Mesenteric fat pad (tissue), 1 donor: Measurements from ENCODE around the gene MAT2A. TPM values are rescaled to one million over a fixed set of nuclear protein-coding genes. Genes with fewer than 3 reads are reported as not detected.
A peak's percentile ranks its signal among the peaks of the same experiment; 100 is the strongest.

Experiments
- DNase-seq: peaks from one replicate; pipeline ENCODE4 v3.0.0-alpha.2; 2020; ENCODE audit warnings: low spot score
- long read RNA-seq: library from polyadenylated mRNA; unstranded; transcript quantifications from one replicate; pipeline ENCODE4 v2.0.0, GENCODE V29; 2020
- total RNA-seq: library from RNA; stranded (reverse); fragmentation: NEBNext Ultra II Directional; extraction: Animal tissue kit (Norgen Biotek cat#: 25700); gene quantifications from one replicate; pipeline ENCODE4 v1.2.1, GENCODE V29; 2021
- donor health status: DM: yes; HTN: yes; CAD: no.

Gene MAT2A
- total RNA-seq = 494 TPM
- long read RNA-seq, transcript MAT2A-201 (9 exons, 2,819 nt) = major isoform, 608 of 767 reads
- long read RNA-seq, partial matches to known transcripts = 78 of 767 reads
- long read RNA-seq, other reads (novel, unspliced or antisense) = 78 of 767 reads

GRCh38 chr2:85538507-85539360, at the start of gene MAT2A:
MAT2A (plus strand) TSS chr2:85539168; CDS start chr2:85539288, 120 bp downstream.
- DNase-seq = peak; percentile 97

DNA sequence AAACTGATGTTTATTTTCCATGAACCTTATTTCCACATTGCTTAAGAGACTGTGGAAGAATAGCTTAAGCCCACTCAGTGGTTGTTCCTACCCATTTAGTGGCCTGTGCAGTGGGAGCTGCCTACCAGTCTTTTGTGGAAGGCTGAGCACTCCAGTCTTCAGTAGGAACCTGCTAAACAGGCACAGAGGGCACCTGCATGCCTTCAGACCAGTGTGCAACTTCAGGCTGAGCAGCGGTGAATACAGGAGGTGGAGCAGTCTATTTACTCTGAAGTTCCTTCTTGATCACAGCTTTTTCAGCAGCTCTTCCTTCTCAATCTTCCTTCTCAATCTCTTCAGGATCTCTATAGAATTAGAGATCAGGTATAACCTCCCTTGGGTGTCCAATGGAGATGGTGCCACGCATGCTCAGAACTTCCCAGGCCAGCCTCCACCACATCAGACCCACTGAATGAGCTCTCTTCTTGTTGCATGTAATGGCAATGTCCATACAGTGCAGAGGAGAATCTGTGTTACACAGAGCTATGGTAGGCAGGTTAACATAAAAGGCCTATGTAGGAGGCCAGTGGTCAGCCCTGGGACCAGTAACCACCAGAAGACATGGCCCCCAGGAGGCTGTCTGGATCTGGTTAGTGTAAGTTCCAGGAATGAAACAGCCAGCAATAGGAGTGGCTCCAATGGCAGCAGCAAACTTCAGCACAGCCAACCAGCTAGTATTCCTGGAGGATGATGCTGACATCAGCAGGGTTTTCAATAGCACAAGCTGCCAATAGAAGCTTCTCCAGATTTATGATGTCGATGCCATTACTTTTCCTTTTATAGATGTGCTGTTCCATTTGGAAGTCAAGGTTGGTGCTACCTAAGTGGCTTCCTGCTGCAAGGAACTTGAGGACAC, 47.9 kb upstream of the MAT2A start:
- no peak for DNase-seq

DNA sequence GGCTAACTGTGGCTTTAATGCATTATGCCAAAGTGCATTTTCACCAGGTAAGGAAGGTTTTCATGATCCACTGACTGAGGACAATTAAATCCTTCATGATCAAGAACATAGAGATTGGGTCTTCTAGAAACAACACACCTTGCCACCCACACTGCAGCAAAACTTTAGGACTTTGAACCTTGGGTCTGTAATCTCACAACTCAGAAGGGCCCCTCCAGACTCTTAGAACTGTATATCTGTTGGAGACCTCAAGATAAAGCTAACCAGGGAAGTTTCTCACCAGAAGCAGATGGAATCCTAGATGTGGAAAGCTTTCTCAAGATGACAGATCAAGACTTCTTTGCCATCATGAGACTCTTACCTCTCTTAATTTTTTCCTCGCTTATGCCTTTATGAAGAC, 42.5 kb upstream of the MAT2A start:
- DNase-seq = no peak

- DNase-seq = no peak
Measured at GRCh38 chr2:85497944-85498630, 40.9 kb upstream of the MAT2A start.

DNA sequence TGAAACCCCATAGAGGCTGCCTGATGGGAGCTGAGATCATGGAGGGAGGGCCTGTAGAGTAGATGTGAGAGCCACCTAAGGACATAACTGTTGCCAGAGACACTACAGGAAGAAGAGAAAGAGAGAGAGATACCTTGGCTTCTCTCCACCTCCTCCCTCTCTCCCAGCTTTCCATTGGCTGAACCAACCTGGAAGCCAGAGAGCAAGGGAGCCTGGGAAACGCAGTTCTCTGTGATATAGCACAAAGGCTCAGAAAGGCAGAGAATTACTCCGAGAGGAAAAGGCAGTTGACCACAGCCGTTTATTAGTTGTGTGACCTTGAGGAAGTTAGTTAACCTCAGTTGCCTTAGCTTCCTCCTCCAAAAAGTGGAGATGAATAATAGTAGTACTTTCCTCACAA, 37.7 kb upstream of the MAT2A start:
- DNase-seq = no peak

- DNase-seq = peak; percentile 30
Measured at GRCh38 chr2:85502720-85503119, 36.2 kb upstream of the MAT2A start.

- peak; percentile 83 for DNase-seq
Measured at GRCh38 chr2:85503168-85503850, 35.7 kb upstream of the MAT2A start.

GRCh38 chr2:85503851-85504777, 34.9 kb upstream of the MAT2A start:
- DNase-seq = no peak

GRCh38 chr2:85504778-85505261, 34.1 kb upstream of the MAT2A start:
- DNase-seq = no peak

DNA sequence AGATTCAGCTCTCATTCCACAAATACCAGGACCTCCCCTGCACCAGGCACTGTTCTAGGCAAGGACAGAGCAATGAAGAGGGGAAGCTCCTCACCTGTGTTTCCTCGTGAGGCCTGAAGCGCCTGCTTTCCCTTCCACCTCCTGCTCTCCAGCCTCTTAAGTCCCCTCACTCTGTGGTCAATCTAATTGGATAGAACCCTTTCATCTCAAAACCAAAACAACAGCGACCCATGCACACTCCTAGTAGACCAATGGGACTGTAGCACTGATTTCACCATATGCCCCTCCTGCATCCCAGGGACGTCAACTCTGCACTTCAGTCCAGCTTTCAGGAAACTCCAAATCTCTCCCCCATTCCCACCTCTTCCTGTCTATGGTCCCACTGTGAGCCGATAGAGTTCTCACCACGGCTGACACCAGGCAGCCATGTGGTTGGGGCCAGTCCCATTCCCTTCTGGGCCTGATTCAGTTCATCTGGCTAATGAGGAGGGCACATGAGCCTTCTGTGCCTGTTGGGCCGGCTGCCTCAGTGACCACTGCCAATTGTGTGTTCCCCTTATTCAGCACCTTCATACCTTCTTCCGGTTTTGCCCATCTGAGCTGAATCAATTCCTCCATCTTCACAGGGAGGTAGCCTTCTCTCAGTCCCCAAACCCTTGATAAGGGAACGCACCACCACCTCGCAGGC, 33.3 kb upstream of the MAT2A start:
- DNase-seq = no peak

DNA sequence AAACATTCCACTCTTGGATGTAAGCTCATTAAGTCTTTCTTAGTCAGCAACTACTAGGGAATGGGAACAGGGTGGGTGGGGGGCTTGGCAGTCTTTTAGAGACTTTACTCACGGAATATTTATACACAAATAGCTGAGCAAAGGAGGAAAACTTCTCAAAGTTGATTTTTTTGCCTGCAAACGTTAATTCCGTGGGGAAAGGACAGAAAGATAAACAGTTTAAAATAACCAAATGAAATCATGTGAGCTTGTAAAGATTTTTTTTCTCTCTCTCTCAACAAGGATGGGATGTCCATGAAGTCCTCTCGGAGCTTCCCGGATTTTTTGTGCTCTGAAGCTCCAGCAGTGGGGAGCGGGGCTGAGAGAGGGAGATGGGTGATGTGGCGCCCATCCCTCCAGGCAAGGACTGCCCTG, 32.2 kb upstream of the MAT2A start:
- DNase-seq = no peak

DNA sequence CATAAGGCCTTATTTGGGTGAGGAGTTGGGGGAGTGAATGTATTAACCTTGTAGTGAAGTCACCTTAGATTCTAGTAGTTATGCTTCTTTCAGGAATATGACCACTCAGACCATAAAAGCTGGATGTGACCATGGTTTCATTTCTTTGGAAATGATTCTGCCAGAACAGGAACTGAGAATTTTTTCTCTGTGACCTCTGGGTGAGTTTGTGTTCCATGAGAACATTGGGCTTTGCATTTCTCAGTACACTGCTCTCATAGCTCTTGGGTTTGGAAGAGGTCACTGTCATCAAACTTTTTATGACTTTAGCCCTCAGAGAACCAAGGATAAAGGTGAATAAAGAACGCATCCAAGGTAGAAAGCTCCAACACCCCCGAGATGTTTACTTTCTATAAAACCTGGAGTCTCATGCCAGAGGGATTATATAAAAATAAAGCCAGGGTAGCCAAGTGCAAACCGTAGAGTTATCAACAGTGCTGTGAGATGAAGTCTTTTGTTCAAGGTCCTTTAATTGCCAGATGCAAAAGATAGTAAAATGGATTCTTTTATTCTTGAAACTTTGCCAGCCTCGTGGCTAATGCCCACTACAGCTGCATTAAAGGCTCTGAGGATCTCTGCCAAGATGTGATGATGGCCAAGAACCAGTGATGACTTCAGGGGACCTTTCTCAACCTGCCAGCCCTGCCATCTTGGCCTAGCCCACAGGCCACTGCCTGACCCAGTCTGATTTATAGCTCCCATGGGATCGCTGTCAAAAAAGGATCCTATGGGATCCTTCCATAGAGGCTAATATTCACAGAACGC, 27.8 kb upstream of the MAT2A start:
- no peak for DNase-seq

GRCh38 chr2:85514323-85514722, 24.6 kb upstream of the MAT2A start:
- DNase-seq = no peak

DNA sequence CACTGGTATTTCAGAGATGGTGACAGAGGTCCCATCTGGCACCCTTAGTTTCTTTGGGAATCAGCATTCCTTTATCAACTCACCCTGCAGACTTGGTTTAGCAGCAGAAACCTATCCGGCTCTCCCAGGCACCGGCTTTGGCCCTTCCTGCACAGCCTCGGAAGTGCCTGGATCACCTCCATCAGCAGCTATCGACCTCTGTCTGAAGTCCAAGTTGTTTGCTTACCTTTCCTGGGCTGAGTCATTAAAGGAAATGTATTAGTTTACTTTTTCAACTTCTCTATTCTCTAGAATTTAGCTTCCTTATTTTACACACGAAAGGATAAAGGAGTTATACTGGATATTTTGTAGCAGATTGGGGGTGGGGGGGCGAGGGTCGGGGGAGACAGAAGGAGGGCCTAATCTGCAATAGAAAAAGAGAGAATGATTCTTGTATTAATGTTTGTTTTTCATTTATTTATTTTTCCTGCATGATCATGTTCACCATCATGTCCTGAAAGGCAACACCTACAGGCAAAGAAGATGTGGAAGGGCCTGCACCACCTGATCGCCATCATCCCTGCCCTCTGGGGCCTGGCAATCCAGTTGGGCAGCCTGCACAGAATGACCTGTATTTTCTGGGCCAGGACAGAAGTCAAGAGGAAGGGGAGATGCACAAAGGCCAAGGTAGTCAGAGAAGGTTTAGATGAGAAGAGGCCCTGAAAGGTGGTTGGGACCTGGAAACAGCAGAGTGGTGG, 22.1 kb upstream of the MAT2A start:
- DNase-seq = no peak

GRCh38 chr2:85522090-85522647, 16.8 kb upstream of the MAT2A start:
- DNase-seq = no peak

DNA sequence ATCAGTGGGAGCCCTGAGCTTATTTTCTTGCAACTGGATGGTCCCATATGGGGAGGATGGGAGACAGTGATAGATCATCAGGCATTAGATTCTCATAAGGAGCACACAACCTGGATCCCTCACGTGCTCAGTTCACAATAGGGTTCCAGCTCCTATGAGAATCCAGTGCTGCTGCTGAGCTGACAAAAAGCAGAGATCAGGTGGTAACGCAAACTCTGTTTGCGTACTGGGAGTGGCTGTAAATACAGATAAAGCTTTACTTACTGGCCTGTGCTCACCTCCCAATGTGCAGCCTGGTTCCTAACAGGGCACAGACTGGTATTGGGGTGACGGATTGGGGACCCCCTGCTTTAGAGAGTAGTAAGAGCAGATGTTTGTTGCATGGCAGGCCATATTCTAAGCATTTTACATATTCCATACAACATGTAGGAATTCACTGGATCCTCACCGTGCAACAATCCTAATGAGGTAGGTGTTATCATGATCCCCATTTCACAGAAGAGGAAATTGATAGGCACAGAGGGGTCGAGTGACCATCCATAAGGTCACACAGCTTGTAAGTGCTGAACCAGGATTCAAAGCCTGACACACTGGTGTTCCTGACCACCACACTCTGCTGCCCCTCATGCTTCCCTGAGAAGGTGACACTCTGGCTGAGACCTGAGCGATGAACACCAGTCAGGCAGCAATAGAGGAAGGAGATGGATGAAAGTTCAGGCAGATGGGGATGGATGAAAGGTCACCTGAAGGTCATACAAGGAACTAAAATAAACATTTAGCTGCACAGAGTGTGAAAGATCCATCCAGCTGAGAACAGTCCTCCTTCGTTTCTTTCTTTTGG, 15.7 kb upstream of the MAT2A start:
- DNase-seq = no peak
